Natural killer cell treated with Interleukin-12 subunit alpha and Interleukin-12 subunit beta and Interleukin-15 and Interleukin-18, amount 100 ng/mL, for 72 hours (primary cell): ENCODE measurements around the gene DLGAP1. TPM values are rescaled to one million over a fixed set of nuclear protein-coding genes. Genes with fewer than 3 reads are reported as not detected.

Experiments used
- ATAC-seq, 2 donors: fragments of 150-1000 bp; cut with Tn5 transposase in 1 of 2; sonication (Bioruptor Pico), chemical (Tn5 transposase) in 1 of 2; 2 replicates each; pipeline ENCODE4 v1.10.0; 2021
- DNase-seq: peaks from one replicate; pipeline ENCODE4 v3.0.0; 2022; ENCODE audit warnings: low spot score
- H3K27ac Mint-ChIP-seq, 2 donors: 1 replicate in 1 of 2; 2 replicates in 1 of 2; pipeline ENCODE4 v1.8.0; 2022; ENCODE audit warnings: mixed read lengths in 2 of 2, mild to moderate bottlenecking in 1 of 2, moderate library complexity in 1 of 2
- H3K27me3 Mint-ChIP-seq, 2 donors: 1 replicate in 1 of 2; 2 replicates in 1 of 2; pipeline ENCODE4 v1.8.0; 2022; ENCODE audit warnings: mixed read lengths in 2 of 2
- H3K36me3 Mint-ChIP-seq: one replicate; pipeline ENCODE4 v1.8.0; 2022; ENCODE audit warnings: mixed read lengths
- H3K4me1 Mint-ChIP-seq, 2 donors: 1 replicate in 1 of 2; 2 replicates in 1 of 2; pipeline ENCODE4 v1.8.0; 2022; ENCODE audit warnings: low read depth in 2 of 2, mixed read lengths in 2 of 2, mild to moderate bottlenecking in 1 of 2
- H3K4me3 Mint-ChIP-seq: one replicate; pipeline ENCODE4 v1.8.0; 2022; ENCODE audit warnings: mixed read lengths
- H3K9me3 Mint-ChIP-seq: 2 replicates; pipeline ENCODE4 v1.8.0; 2022; ENCODE audit warnings: mixed read lengths
- total RNA-seq, 2 donors: library from RNA; stranded (reverse); gene quantifications; one replicate each; pipeline ENCODE4 v1.2.3, GENCODE V29; 2022

DLGAP1 gene
- total RNA-seq, 2 donors from 2014 or later = not detected

- H3K9me3 Mint-ChIP-seq = no peaks in the 10 kb centered on the region
- no peak overlapping the region for H3K4me3 Mint-ChIP-seq
- no peak overlapping the region for H3K27ac Mint-ChIP-seq
- no peaks in the 10 kb centered on the region for H3K36me3 Mint-ChIP-seq
- H3K4me1 Mint-ChIP-seq = no peaks in the 10 kb centered on the region
- DNase-seq = no peak
- no peak for ATAC-seq
- no peaks in the 10 kb centered on the region for H3K27me3 Mint-ChIP-seq
Observed at GRCh38 chr18:3932276-3932675, 522.8 kb downstream of the DLGAP1 start.

GRCh38 chr18:3931542-3932112 lies 523.5 kb downstream of the DLGAP1 start:
- H3K4me1 Mint-ChIP-seq = no peaks in the 10 kb centered on the region
- no peak for ATAC-seq
- H3K9me3 Mint-ChIP-seq = no peaks in the 10 kb centered on the region
- no peak overlapping the region for H3K27ac Mint-ChIP-seq
- DNase-seq = no peak
- H3K36me3 Mint-ChIP-seq = no peaks in the 10 kb centered on the region
- H3K4me3 Mint-ChIP-seq = no peak overlapping the region
- no peaks in the 10 kb centered on the region for H3K27me3 Mint-ChIP-seq

DNA sequence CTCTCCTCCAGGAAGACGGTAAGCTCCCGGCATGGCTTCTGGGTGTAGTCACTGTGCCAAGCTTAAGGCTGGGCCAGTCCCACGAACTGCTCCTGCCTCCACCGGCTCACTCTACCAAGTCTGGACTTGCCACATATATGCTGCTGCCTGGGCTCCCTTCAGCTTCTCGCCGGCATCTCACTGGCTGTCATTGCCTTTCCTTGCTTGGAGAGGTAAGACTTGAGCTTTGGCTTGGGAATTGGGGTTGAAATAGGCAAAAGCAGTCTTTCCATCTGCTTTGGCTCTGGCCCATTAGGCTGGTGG lies 524.1 kb downstream of the DLGAP1 start:
- Mint-ChIP-seq H3K4me3 (no peak overlapping the region), H3K27ac (no peak overlapping the region), H3K36me3 (no peaks in the 10 kb centered on the region), H3K9me3 (no peaks in the 10 kb centered on the region), H3K27me3 (no peaks in the 10 kb centered on the region), H3K4me1 (no peaks in the 10 kb centered on the region)
- no peak for ATAC-seq
- no peak for DNase-seq

DNA sequence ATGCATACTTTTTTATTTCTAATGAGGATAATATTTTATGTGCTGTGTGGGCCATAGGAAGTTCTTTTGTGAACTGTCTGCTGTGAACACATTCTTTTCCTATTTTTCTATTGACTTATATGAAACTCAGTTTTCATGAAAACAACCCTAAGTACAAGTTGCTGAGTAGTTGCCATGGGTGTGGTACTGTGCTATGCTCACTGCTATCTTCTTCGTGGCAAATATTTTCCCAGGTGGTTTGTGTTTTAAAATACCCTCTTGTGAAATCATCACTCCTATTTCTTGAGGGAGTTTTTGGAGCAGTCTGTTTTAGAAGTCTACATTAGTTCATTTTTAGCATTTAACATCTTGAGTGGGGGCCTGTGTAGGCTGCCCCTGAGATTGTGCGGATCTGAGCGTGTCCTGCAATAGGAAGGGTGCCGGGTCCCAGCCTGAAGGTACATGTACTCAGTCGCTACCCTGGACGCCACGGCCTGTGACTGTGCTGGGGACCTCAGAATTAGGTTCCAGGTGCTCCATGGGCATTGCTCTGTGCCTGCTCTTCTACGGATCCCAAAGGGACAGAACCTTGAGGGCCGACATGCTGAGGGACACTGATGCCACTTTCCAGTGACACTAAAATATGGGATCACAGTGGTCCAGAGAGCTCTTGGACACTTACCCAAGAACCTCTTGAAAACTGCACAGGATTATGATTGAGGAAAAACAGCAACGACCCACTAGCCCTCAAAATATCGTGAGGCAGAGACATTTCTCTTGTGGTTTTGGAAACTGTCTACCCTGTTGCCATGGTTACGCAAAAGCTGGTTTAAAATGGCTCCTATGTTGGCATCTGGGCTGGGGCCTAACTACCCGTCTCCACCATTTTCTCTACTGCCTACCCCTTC lies 524.7 kb downstream of the DLGAP1 start:
- ATAC-seq (no peak), DNase-seq (no peak)
- Mint-ChIP-seq H3K4me1 (no peaks in the 10 kb centered on the region), H3K27ac (no peak overlapping the region), H3K4me3 (no peak overlapping the region), H3K9me3 (no peaks in the 10 kb centered on the region), H3K36me3 (no peaks in the 10 kb centered on the region), H3K27me3 (no peaks in the 10 kb centered on the region)

- H3K36me3 Mint-ChIP-seq = no peaks in the 10 kb centered on the region
- no peaks in the 10 kb centered on the region for H3K4me1 Mint-ChIP-seq
- no peak overlapping the region for H3K27ac Mint-ChIP-seq
- H3K9me3 Mint-ChIP-seq = no peaks in the 10 kb centered on the region
- DNase-seq = no peak
- no peak for ATAC-seq
- no peak overlapping the region for H3K4me3 Mint-ChIP-seq
- peaks cover 2 to 13% of the 10 kb centered on the region in 2 donors for H3K27me3 Mint-ChIP-seq
Observed at GRCh38 chr18:3924455-3924854, 530.7 kb downstream of the DLGAP1 start.

- Mint-ChIP-seq H3K9me3 (no peaks in the 10 kb centered on the region), H3K4me3 (no peak overlapping the region), H3K36me3 (no peaks in the 10 kb centered on the region), H3K27me3 (peaks cover 2 to 21% of the 10 kb centered on the region in 2 donors), H3K4me1 (no peaks in the 10 kb centered on the region), H3K27ac (no peak overlapping the region)
- ATAC-seq = no peak
- DNase-seq = no peak
Observed at GRCh38 chr18:3923750-3924149, 531.4 kb downstream of the DLGAP1 start.

- no peak overlapping the region for H3K27ac Mint-ChIP-seq
- H3K4me3 Mint-ChIP-seq = no peak overlapping the region
- no peak for ATAC-seq
- peaks cover 2% of the 10 kb centered on the region for H3K9me3 Mint-ChIP-seq
- DNase-seq = no peak
- no peaks in the 10 kb centered on the region for H3K4me1 Mint-ChIP-seq
- H3K36me3 Mint-ChIP-seq = no peaks in the 10 kb centered on the region
- H3K27me3 Mint-ChIP-seq = peaks cover 2 to 36% of the 10 kb centered on the region in 2 donors
Observed at GRCh38 chr18:3921826-3922225, 533.3 kb downstream of the DLGAP1 start.

GRCh38 chr18:3920832-3921231 lies 534.3 kb downstream of the DLGAP1 start:
- H3K27ac Mint-ChIP-seq = no peak overlapping the region
- H3K27me3 Mint-ChIP-seq = peaks cover 2 to 36% of the 10 kb centered on the region in 2 donors
- ATAC-seq (no peak), DNase-seq (no peak)
- H3K4me3 Mint-ChIP-seq = no peak overlapping the region
- no peaks in the 10 kb centered on the region for H3K36me3 Mint-ChIP-seq
- no peaks in the 10 kb centered on the region for H3K4me1 Mint-ChIP-seq
- peaks cover 2% of the 10 kb centered on the region for H3K9me3 Mint-ChIP-seq

DNA sequence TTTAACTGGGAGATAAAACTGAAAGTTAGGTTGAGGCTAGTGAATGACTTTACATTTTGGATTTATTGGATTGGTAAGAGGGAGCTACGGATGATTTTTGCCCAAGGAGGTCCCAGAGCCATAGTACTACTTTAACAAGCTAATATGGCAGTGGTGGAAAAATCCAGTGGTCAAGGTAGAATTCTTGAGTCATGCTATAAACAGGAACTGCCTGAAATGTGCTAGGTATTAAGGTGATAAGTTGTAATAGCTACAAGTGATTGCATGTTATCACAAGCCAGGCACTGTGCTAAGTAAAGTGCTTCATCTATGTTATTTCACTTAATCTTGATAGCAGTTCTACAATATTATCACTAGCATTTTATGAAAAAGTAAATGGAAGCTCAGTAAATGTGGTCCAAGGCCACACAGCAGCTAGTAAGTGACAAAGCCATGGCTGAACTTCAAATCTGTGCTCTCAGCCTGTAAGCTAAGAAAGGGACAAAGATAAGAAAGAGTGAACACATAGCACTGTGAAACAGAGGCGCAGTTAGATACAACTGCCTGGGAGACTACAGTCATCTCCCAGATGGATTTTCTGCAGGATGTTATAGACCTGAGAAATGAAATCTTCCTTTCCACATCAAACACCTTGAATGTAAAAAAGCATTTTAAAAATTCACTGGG lies 535.6 kb downstream of the DLGAP1 start:
- DNase-seq (no peak), ATAC-seq (no peak)
- no peak overlapping the region for H3K27ac Mint-ChIP-seq
- no peaks in the 10 kb centered on the region for H3K36me3 Mint-ChIP-seq
- H3K4me3 Mint-ChIP-seq = no peak overlapping the region
- H3K27me3 Mint-ChIP-seq = peaks cover 2 to 35% of the 10 kb centered on the region in 2 donors
- peaks cover 2% of the 10 kb centered on the region for H3K9me3 Mint-ChIP-seq
- H3K4me1 Mint-ChIP-seq = no peaks in the 10 kb centered on the region

- H3K9me3 Mint-ChIP-seq = peaks cover 2% of the 10 kb centered on the region
- H3K27me3 Mint-ChIP-seq = peaks cover 2 to 23% of the 10 kb centered on the region in 2 donors
- no peaks in the 10 kb centered on the region for H3K36me3 Mint-ChIP-seq
- no peak for ATAC-seq
- H3K4me3 Mint-ChIP-seq = no peak overlapping the region
- no peaks in the 10 kb centered on the region for H3K4me1 Mint-ChIP-seq
- no peak overlapping the region for H3K27ac Mint-ChIP-seq
- no peak for DNase-seq
Observed at GRCh38 chr18:3916082-3916481, 539.0 kb downstream of the DLGAP1 start.

DNA sequence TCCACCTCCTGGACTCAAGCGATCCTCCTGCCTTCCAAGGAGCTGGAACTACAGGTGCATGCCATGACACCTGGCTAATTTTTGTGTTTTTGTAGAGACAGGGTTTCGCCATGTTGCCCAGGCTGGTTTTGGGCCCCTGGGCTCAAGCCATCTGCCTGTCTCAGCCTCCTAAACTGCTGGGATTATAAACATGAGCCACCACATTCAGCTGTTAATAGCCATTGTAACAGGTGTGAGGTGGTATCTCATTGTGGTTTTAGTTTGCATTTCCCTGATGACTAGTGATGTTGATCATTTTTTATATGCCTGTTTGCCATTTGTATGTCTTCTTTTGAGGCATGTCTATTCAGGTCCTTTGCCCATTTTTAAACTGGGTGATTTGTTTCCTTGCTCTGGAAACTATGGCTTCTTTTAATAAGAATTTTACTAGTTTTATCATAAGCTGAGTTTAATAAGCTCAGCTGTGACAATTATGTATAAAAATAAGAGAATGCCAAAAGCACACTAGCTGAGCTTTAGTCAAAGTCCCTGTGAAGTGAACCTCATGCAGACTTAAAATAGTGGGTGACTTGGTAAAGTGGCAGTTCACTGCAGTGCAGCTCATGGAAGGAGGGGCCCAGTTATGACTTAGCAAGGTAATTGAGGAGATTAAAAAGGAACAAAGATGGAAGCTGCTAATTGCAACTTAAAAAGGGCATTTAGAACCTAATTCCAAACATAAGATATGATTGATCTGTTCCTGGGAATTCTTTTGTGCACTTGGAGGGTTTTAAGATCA lies 540.1 kb downstream of the DLGAP1 start:
- Mint-ChIP-seq H3K27ac (no peak overlapping the region), H3K36me3 (no peaks in the 10 kb centered on the region), H3K27me3 (peaks cover 0 to 23% of the 10 kb centered on the region in 2 donors), H3K9me3 (peaks cover 2% of the 10 kb centered on the region), H3K4me3 (no peak overlapping the region), H3K4me1 (no peaks in the 10 kb centered on the region)
- DNase-seq = no peak
- ATAC-seq = no peak

DNA sequence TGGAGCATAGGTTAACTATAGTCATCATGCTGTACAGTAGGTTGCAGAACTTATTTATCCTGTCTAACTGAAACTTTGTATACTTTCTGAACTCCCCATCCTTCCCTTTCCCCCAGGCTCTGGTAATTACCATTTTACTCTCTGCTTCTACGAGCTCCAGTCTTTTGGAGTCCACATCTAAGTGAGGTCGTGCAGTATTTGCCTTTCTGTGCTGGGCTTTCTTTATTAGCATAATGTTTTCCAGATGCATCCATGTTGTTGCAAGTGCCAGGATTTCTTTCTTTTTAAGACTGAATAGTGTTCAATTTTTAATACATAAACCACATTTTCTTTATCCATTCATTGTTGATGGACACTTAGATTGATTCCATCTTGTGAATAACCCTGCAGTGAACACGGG lies 541.0 kb downstream of the DLGAP1 start:
- no peak for DNase-seq
- no peak overlapping the region for H3K27ac Mint-ChIP-seq
- H3K9me3 Mint-ChIP-seq = peaks cover 2% of the 10 kb centered on the region
- no peak for ATAC-seq
- peaks cover 0 to 19% of the 10 kb centered on the region in 2 donors for H3K27me3 Mint-ChIP-seq
- no peaks in the 10 kb centered on the region for H3K4me1 Mint-ChIP-seq
- no peaks in the 10 kb centered on the region for H3K36me3 Mint-ChIP-seq
- no peak overlapping the region for H3K4me3 Mint-ChIP-seq

GRCh38 chr18:3912705-3913104 lies 542.4 kb downstream of the DLGAP1 start:
- DNase-seq (no peak), ATAC-seq (no peak)
- Mint-ChIP-seq H3K9me3 (no peaks in the 10 kb centered on the region), H3K27me3 (peaks cover 0 to 5% of the 10 kb centered on the region in 2 donors), H3K36me3 (no peaks in the 10 kb centered on the region), H3K4me1 (no peaks in the 10 kb centered on the region), H3K27ac (no peak overlapping the region), H3K4me3 (no peak overlapping the region)

DNA sequence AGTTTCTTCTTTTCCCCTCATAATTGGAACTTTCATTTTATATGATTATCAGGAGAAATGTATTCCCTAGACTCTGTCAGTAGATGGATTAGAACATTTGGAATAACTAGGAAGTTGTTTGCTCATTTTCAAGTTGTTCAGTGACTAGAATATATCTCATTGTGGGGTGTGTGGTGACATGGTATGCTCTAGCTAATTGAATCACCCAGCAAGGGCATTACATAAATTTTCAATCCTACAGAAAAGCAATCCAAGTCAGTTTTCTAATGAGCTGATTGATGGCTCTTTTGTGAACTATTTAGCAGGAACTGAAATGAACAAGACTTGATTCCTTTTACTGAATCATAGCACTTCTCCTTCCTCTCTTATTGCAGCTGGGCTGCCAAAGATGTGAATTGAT lies 543.7 kb downstream of the DLGAP1 start:
- Mint-ChIP-seq H3K36me3 (no peaks in the 10 kb centered on the region), H3K4me3 (no peak overlapping the region), H3K9me3 (no peaks in the 10 kb centered on the region), H3K27me3 (no peaks in the 10 kb centered on the region), H3K27ac (no peak overlapping the region), H3K4me1 (no peaks in the 10 kb centered on the region)
- no peak for ATAC-seq
- DNase-seq = no peak
